CD1c-positive myeloid dendritic cell (primary cell): ENCODE data around the gene OXCT1.
"Not testable (repeated sequence)": the region's sequence is repeated elsewhere in the genome, so short reads cannot be mapped to it uniquely, and the experiment has no call there.

Source experiments
- DNase-seq: peaks from one replicate; pipeline ENCODE4 v3.0.0-alpha.2; 2016; ENCODE audit errors: extremely low spot score

Gene OXCT1

GRCh38 chr5:41716382-41716781 is 153.8 kb downstream of the OXCT1 start:
- DNase-seq = no peak

DNA sequence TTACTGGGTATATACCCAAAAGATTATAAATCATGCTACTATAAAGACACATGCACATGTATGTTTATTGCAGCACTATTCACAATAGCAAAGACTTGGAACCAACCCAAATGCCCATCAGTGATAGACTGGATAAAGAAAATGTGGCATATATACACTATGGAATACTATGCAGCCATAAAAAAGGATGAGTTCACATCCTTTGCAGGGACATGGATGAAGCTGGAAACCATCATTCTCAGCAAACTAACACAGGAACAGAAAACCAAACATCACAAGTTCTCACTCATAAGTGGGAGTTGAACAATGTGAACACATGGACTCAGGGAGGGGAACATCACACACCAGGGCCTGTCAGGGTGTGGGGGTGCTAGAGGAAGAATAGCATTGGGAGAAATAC is 155.8 kb downstream of the OXCT1 start:
- not testable (repeated sequence) for DNase-seq

DNA sequence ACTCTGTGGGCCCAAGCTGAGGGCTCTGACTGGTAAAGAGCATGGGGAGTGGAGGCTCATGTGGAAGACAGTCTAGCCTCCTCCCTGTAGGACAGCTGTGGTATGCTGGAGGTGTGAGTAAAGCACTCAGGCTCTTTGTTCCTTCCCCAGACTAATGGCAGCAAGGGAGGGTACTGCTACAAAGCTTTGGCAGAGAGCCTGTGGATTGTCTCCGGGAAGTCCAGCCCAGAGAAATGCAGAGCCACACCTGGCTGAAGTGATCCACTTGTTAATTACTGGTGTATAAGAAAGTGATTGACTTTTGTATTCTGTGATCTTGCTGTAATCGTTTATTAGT is 161.7 kb downstream of the OXCT1 start:
- DNase-seq = no peak

GRCh38 chr5:41707853-41708603 is 162.2 kb downstream of the OXCT1 start:
- no peak for DNase-seq

DNA sequence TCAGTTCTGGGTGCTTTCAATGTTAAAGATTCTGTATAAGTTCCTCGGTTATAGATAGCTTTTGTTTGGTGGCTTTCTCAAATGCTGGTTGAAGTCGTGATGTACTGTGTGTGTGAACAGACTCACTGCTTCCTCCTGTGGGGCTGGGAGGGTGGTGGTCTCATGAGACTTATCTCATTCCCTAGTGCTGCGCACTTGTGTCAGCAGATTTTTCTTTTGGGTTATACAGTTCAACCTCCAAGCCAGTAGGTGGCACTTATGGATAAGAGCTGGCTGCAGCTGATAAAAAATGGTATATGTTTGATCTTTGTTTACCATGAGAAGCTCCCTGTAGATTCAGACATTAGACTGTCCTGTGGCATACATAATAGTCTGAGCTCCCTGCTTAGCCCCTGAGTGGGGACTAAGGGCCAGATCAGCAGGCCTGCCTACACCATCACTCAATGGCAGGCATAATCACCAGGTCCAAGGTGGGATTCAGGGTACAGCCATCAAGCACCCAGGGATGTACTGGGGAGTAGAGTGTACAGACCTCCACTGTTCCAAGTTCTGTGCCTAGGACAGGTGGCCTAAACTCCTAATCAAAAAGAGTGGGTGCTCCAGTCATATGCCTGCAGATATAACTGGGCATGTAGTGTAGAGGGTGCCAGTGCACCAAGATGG is 174.2 kb downstream of the OXCT1 start:
- no peak for DNase-seq

DNA sequence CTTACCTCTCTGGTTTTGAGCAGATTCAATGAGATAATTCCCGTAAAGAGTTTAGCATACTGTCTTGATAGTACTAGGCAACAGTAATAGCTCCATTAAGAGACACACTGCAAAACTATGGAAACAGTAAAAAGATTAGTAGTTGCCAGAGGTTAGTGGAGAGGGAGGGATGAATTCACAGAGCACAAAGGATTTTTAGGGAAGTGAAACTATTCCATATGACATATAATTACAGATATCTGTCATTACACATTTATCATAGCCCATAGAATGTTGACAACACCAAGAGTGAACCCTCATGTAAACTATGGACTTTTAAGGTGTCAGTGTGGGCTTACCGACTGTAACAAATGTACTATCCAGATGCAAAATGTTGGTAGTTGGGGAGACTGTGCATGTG is 183.5 kb downstream of the OXCT1 start:
- no peak for DNase-seq

- DNase-seq = no peak
Observed at GRCh38 chr5:41686191-41686590, 184.0 kb downstream of the OXCT1 start.

DNA sequence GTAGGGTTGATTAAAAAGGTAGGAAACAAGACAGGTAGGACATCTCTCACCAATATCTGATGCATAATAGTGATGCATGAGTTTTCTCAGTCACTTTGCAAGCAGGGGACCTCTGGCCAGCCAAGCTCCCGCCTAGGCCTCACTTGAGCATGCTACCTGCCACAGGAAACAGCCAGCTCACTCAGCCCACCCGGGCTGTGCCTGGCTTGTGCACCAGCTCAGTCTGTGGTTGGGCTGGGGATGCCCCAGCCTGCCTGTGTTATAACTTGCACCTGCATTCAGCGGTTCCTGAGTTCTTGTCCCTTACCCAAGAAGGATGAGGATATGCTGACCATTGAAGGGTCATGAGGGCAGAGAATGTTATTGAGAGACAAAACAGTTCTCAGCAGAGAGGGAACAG is 187.0 kb downstream of the OXCT1 start:
- DNase-seq = no peak

- DNase-seq = no peak
Observed at GRCh38 chr5:41682641-41683040, 187.6 kb downstream of the OXCT1 start.

- DNase-seq = no peak
Observed at GRCh38 chr5:41681840-41682239, 188.4 kb downstream of the OXCT1 start.
